GM12865 (cell line): ENCODE data around the gene DUSP9.

ENCODE experiments used
- DNase-seq: peaks from one replicate; pipeline ENCODE4 v3.0.0; 2010; ENCODE audit warnings: low read depth
- H3K4me3 ChIP-seq: 2 replicates; pipeline ENCODE4 v1.5.1; 2011; ENCODE audit warnings: mild to moderate bottlenecking, low read depth, low read length, control low read depth
- TF ChIP-seq, protein P1 (sequence below): IDR thresholded peaks from 2 replicates; pipeline ENCODE4 v1.5.1; 2011; ENCODE audit warnings: low read length, control low read depth, low read depth, inconsistent platforms; ENCODE audit not compliant: insufficient read depth; ENCODE audit errors: missing control alignments

Gene DUSP9

DNA sequence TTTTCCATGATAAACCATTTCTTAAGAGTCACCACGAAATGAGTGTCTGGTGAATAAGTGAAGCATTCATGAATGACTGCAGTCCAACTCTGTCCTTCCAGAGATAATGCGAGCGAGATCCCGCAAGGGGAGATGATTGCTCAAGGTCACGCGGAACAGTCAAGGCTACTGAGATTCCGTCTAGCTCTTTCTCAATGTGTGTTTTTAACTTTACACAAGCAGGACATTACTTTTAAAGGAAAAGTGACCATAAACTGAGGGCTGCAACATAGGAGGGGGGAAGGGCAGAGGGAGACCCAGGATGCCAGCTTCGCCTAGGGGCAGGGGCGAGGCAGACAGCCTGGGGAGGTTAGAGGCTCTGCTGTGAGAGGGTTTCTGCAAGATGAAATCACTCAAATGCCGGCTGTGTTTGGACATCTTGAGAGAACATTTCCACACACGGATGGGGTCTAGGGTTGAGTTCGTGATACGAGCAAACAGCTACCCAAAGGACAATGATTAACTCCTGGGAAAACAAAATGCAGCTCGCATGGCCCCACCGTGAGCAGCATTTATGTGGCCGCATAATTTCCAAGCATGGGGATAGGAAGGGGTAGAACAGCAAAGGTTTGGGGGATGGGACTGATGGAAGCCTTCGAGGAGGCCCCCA is 24.2 kb upstream of the DUSP9 start:
- TF ChIP-seq, protein P1, sequence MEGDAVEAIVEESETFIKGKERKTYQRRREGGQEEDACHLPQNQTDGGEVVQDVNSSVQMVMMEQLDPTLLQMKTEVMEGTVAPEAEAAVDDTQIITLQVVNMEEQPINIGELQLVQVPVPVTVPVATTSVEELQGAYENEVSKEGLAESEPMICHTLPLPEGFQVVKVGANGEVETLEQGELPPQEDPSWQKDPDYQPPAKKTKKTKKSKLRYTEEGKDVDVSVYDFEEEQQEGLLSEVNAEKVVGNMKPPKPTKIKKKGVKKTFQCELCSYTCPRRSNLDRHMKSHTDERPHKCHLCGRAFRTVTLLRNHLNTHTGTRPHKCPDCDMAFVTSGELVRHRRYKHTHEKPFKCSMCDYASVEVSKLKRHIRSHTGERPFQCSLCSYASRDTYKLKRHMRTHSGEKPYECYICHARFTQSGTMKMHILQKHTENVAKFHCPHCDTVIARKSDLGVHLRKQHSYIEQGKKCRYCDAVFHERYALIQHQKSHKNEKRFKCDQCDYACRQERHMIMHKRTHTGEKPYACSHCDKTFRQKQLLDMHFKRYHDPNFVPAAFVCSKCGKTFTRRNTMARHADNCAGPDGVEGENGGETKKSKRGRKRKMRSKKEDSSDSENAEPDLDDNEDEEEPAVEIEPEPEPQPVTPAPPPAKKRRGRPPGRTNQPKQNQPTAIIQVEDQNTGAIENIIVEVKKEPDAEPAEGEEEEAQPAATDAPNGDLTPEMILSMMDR = no peak
- no peak overlapping the region for H3K4me3 ChIP-seq
- no peak for DNase-seq

- TF ChIP-seq, protein P1 = no peak
- no peak overlapping the region for H3K4me3 ChIP-seq
- DNase-seq = no peak
These were observed 23.5 kb upstream of the DUSP9 start for GRCh38 chrX:153623310-153624029.

- no peak for DNase-seq
- TF ChIP-seq, protein P1 = no peak
- H3K4me3 ChIP-seq = no peak overlapping the region
These were observed 22.6 kb upstream of the DUSP9 start for GRCh38 chrX:153624196-153625091.

GRCh38 chrX:153625271-153626024 is 21.6 kb upstream of the DUSP9 start:
- no peak for DNase-seq
- no peak overlapping the region for H3K4me3 ChIP-seq
- TF ChIP-seq, protein P1 = no peak

- no peak overlapping the region for H3K4me3 ChIP-seq
- TF ChIP-seq, protein P1 = no peak
- DNase-seq = no peak
These were observed 20.9 kb upstream of the DUSP9 start for GRCh38 chrX:153626025-153626633.
